Measurements from ENCODE around the gene CCDC7. TPM values are rescaled to one million over a fixed set of nuclear protein-coding genes. Genes with fewer than 3 reads are reported as not detected.
"Not testable (repeated sequence)": the region's sequence is repeated elsewhere in the genome, so short reads cannot be mapped to it uniquely, and the experiment has no call there.

CCDC7 gene
- total RNA-seq, 3 donors from 2014 or later, result 11.2 to 36.5 (median 14.2) TPM

- DNase-seq, result peak in 1 of 3 donors; percentile 19
- intact Hi-C loops (cut with DNase I, micrococcal nuclease), result no loop called here
- H3K4me3 ChIP-seq, result no peak overlapping the region
- no peaks in the 10 kb centered on the region for H3K36me3 ChIP-seq (ENCODE audit: low read depth)
- no peaks in the 10 kb centered on the region for H3K4me1 ChIP-seq (ENCODE audit: low read depth)
- no peak for ATAC-seq
- TF ChIP-seq CTCF (IDR thresholded peaks at IDR 0.05), result no peak
- no peaks in the 10 kb centered on the region for H3K9me3 ChIP-seq
Measured at GRCh38 chr10:32746869-32747268, 300.9 kb downstream of the CCDC7 start.

GRCh38 chr10:32751582-32751981 lies 305.6 kb downstream of the CCDC7 start:
- no peak for ATAC-seq
- no peaks in the 10 kb centered on the region for H3K4me1 ChIP-seq (ENCODE audit: low read depth)
- no peak for DNase-seq
- TF ChIP-seq CTCF (IDR thresholded peaks at IDR 0.05), result no peak
- peaks cover 7% of the 10 kb centered on the region for H3K9me3 ChIP-seq
- H3K36me3 ChIP-seq (ENCODE audit: low read depth), result no peaks in the 10 kb centered on the region
- intact Hi-C loops (cut with DNase I, micrococcal nuclease), result no loop called here
- no peak overlapping the region for H3K4me3 ChIP-seq

GRCh38 chr10:32754900-32755299 lies 309.0 kb downstream of the CCDC7 start:
- ATAC-seq; DNase-seq; H3K36me3 ChIP-seq (ENCODE audit: low read depth); H3K4me3 ChIP-seq; H3K4me1 ChIP-seq (ENCODE audit: low read depth); intact Hi-C loops (cut with DNase I, micrococcal nuclease): not testable (repeated sequence)
- peaks cover 19% of the 10 kb centered on the region for H3K9me3 ChIP-seq

- ATAC-seq, result no peak
- intact Hi-C loops (cut with DNase I, micrococcal nuclease), result no loop called here
- H3K9me3 ChIP-seq, result peaks cover 19% of the 10 kb centered on the region
- H3K4me1 ChIP-seq (ENCODE audit: low read depth), result no peaks in the 10 kb centered on the region
- TF ChIP-seq CTCF (IDR thresholded peaks at IDR 0.05), result no peak
- H3K36me3 ChIP-seq (ENCODE audit: low read depth), result no peaks in the 10 kb centered on the region
- DNase-seq, result no peak
- no peak overlapping the region for H3K4me3 ChIP-seq
Measured at GRCh38 chr10:32771217-32771616, 325.3 kb downstream of the CCDC7 start.

GRCh38 chr10:32773105-32773504 lies 327.2 kb downstream of the CCDC7 start:
- intact Hi-C loops (cut with DNase I, micrococcal nuclease), result no loop called here
- no peak for TF ChIP-seq CTCF (IDR thresholded peaks at IDR 0.05)
- H3K4me1 ChIP-seq (ENCODE audit: low read depth), result no peaks in the 10 kb centered on the region
- no peak for DNase-seq
- H3K36me3 ChIP-seq (ENCODE audit: low read depth), result no peaks in the 10 kb centered on the region
- H3K4me3 ChIP-seq, result no peak overlapping the region
- ATAC-seq, result no peak
- peaks cover 19% of the 10 kb centered on the region for H3K9me3 ChIP-seq

GRCh38 chr10:32786968-32787367 lies 341.0 kb downstream of the CCDC7 start:
- intact Hi-C loops (cut with DNase I, micrococcal nuclease), result no loop called here
- H3K4me3 ChIP-seq, result no peak overlapping the region
- DNase-seq (no peak), ATAC-seq (no peak)
- TF ChIP-seq CTCF (IDR thresholded peaks at IDR 0.05), result no peak
- H3K9me3 ChIP-seq, result no peaks in the 10 kb centered on the region
- no peaks in the 10 kb centered on the region for H3K36me3 ChIP-seq (ENCODE audit: low read depth)
- no peaks in the 10 kb centered on the region for H3K4me1 ChIP-seq (ENCODE audit: low read depth)
